ENCODE measurements around the gene MEAF6.
"Not testable (repeated sequence)": the region's sequence is repeated elsewhere in the genome, so short reads cannot be mapped to it uniquely, and the experiment has no call there.

The MEAF6 gene

DNA sequence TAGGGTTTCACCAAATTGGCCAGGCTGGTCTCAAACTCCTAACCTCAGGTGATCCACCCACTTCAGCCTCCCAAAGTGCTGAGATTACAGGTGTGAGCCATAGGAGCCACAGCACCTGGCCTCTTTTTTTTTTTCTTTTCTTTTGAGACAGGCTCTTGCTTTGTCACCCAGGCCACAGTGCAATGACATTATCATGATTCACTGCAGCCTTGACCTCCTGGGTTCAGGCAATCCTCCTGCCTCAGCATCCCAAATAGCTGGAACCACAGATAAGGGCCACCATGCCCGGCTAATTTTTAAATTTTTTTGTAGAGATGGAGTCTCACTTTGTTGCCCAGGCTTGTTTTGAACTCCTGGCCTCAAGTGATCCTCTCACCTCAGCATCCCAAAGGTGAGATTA lies 15.3 kb upstream of the MEAF6 start:
- DNase-seq = not testable (repeated sequence)

DNA sequence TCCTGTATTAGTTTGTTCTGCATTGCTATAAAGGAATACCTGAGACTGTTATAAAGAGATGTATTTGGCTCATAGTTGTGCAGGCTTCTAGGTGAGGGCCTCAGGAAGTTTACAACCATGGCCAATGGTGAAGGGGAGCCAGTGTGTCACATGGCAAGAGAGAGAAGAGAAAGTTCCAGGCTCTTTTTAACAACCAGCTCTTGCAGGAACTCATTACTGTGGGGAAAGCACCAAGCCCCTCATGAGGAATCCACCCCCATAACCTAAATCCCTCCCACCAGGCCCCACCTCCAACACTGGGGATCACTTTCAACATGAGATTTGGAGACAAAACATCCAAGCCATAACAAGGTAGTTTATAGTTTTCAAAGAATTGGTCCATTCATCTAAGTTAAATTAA lies 5.0 kb upstream of the MEAF6 start:
- no peak for DNase-seq

DNA sequence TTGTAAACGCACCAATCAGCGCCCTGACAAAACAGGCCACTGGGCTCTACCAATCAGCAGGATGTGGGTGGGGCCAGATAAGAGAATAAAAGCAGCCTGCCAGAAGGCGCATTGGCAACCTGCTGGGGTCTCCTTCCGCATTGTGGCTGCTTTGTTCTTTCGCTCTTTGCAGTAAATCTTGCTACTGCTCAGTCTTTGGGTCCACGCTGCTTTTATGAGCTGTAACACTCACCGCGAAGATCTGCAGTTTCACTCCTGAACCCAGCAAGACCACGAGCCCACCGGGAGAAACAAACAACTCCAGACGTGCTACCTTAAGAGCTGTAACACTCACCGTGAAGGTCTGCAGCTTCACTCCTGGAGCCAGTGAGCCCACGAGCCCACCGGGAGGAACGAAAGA lies 4.4 kb upstream of the MEAF6 start:
- DNase-seq = not testable (repeated sequence)

DNA sequence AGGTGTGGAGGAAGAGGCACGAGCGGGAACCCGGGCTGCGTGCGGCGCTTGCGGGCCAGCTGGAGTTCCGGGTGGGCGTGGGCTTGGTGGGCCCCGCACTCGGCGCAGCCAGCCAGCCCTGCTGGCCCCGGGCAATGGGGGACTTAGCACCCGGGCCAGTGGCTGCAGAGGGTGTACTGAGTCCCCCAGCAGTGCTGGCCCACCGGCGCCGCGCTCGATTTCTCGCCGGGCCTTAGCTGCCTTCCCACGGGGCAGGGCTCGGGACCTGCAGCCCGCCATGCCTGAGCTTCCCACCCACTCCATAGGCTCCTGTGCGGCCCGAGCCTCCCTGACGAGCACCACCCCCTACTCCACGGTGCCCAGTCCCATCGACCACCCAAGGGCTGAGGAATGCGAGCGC lies 3.7 kb upstream of the MEAF6 start:
- not testable (repeated sequence) for DNase-seq

GRCh38 chr1:37517569-37517968 lies 3.0 kb upstream of the MEAF6 start:
- no peak for DNase-seq

- no peak for DNase-seq
These were observed 844 bp upstream of the MEAF6 start for GRCh38 chr1:37515185-37516034.

DNA sequence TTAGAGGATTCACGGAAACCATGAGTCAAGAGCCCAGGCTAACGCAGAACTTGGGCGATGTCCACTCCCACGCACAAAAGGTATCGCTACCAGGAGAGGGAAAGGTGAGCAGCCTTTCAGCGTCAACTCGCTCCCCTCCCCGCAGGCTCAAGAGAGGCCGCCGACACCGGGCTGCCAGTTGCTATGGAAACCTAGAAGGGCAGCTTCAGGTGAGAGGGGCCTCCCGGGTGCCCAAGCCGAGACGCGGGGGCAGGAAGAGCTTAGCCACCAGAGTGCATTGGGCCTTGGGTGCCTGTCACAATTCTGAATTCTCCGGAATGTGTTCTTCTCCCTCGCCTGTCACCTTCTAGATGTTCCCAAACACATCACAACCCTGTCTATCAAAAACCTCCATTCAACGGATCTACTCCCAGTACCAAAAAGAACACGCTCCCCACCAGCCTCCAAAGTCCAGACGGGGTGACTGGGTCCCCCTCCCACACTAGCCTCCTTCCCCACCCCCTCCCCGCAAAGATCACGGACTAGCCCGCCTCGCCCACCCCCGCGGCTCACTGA lies 694 bp downstream of the MEAF6 start:
- DNase-seq = no peak

DNA sequence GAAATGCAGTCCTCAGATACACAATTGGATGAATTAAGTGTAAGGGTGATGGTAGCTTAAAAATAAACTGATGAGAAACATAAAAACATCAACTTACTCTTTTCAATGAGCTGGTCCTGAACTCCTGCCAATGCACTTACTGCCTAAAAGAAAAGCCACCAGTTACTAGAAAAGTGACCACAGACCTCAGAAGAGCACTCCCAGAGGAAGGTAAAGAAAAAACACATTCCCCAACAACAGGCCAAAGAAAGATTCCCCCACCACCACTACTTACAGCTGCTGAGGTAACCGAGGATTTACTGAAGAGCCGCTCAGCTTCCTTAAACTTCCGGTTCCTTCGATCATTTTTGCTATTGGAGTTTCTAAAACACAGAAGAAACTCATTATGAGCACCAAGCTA lies 5.4 kb downstream of the MEAF6 start:
- peak; percentile 36 for DNase-seq

DNA sequence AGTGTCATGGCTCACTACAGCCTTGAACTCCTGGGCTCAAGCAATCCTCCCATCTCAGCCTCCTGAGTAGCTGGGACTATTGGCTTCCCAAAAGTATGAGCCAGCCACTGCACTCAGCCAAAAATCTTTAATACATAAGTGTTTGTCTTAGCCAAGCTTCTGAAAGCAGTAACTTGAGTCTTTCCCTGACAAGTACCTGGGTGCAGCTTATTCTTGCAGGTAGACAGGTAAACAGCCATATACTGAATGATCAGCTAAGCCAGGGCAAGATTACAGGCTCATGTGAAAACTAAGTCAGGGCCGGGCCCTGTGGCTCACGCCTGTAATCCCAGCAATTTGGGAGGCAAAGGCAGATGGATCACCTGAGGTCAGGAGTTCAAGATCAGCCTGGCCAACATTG lies 7.8 kb downstream of the MEAF6 start:
- no peak for DNase-seq

DNA sequence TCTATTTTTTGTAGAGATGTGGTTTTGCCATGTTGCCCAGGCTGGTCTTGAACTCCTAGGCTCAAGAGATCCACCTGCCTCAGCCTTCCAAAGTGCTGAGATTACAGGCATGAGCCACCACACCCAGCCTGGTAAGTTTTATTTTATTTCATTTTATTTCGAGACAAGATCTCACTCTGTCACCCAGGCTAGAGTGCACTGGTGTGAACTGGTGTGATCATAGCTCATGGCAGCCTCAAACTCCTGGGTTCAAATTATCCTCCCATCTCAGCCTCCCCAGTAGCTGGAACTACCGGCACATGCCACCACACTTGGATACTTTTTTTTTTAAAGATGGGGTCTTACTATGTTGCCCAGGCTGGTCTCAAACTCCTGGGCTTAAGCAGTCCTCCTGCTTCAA lies 11.8 kb downstream of the MEAF6 start:
- not testable (repeated sequence) for DNase-seq

DNA sequence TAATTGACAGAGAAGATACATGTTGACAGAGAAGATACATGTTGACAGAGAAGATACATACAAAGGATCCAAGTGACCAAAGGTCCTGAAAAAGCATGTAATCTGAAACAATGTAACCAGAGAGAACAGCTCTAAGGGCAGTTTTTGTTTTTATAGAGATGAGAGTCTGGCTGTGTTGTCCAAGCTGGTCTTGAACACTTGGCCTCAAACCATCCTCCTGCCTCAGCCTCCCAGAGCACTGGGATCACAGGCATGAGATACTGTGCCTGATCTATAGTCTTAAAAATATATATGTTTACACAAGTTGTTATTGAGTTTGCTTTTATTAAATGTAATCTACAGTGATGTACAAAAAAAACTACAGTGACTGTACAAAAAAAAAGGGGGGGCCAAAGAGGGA lies 12.5 kb downstream of the MEAF6 start:
- no peak for DNase-seq

GRCh38 chr1:37501661-37502060 lies 12.9 kb downstream of the MEAF6 start:
- DNase-seq = no peak

GRCh38 chr1:37498872-37499617 lies 15.5 kb downstream of the MEAF6 start:
- DNase-seq = peak; percentile 42

DNA sequence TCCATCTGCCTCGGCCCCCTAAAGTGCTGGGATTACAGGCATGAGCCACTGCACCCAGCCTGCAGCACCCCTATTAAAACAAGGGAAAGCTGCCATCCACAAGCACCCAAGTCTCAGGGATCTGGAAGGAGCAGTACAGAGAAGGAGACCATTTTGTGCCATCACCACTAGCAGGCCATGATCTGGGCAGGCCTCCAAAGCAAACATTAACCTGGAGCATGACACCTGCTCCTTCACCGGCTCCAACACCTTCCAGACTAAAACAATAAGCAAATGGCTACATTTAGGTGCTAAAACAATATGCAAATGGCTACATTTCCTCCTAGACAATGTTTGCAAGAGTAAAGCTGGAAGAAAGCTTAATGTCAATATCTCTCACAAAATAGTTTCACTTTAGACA lies 16.7 kb downstream of the MEAF6 start:
- DNase-seq = no peak

DNA sequence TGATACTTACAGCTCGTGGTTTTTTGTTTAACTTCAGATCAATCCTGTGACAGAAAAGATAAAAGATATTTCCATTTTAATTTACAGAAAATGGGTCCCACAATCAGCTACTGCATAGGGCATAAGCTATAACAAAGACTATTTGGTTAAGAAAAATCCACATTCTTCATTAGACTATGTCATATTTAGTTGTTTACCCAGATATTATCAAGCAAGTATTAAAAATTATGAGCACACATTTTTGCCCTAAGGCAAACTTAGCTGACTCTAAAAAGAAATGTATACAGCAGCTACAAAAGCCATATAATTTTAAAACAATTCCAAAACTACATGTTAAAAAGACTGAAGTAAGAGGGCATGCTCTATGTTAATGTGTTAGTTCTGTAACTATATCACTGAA lies 18.7 kb downstream of the MEAF6 start:
- no peak for DNase-seq

DNA sequence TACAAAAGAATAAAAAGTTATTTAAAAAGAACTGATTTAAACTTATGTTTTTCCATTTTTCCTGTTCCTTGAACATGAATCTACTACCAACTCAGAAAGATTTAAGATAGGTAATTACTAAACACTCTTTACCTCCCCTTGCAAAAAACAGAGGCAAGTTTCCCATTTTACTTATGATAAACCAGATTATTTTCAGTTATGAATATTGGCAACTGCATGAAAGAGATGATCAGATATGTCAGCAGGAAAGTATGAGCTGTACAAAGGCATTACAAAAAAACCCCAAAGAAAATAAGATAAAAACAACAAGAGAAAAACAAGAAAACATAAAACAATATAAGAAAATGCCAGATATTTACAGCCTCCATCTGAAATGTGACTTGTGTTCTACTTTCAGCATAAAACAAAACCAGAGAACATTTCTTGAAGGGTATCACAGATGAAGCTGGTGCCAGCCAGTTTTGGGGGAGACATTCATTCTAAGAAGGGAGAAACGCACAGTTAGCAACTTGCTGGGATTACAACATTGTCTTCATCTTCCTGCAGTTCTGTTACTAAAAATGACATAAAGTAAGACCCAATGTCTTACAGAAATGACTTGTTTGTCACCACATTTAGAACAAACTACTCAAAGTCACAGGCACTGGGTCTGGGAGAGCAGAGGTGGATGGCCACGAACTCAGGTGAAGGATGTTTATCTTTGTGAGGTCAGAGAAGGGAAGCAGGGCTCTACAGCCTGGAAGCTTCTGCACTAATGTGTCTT lies 21.0 kb downstream of the MEAF6 start:
- DNase-seq = no peak

DNA sequence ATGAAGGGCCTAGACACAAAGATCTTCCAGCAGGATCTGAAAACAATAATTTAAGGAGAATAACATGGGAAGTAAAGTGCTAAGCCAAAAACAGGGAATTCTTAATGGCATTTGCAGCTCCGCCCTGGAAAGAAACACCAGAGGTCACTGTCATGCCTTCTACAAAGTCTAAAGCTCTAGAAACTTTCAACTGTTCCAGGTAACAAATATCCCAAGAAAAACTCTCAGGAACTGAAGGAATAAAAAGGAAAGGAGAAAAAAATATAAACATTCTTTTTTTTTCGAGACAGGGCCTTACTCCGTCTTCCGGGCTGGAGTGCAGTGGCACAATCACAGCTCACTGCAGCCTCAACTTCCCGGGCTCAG lies 27.0 kb downstream of the MEAF6 start:
- DNase-seq = no peak

- peak; percentile 72 for DNase-seq
These were observed 27.6 kb downstream of the MEAF6 start for GRCh38 chr1:37486680-37487618.

GRCh38 chr1:37485902-37486679 lies 28.5 kb downstream of the MEAF6 start:
- no peak for DNase-seq

DNA sequence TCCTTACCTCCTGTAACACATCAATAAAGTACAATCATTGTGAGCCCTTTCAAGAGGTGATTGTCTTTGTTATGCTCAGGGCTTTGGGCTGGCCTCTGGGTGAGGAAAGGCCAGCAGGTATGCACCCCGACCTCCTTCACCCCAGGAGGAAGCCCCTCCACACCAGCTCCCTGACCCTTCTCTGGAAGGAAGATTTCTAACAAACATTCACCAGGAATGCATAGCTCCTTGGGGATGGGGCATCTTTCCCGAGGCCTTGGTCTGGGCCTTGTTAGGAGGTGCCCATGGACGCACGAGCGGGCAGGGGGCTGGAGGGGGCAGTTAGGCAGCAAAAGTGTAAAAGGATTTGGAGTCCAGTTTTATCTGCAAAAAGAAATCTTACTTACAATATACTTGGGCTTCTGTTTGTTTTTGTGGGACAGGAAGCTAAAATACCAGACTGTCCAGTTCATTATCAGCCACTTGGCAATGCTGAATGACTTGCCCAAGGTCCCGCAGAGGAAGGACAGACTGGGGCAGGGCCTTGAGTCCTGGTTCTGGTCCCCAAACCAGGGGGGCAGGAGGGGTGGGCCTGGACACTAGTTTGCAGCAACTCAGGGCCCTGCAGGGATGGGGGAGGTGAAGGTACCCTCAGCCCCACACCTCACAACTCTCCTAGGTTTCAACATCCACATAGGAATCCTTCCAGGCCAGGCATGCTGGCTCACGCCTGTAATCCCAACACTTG lies 30.1 kb downstream of the MEAF6 start:
- no peak for DNase-seq

All from fibroblast of skin of scalp (primary cell).